Vagina (tissue), 2 donors: ENCODE measurements around the gene VMO1.

ENCODE experiments used
- CTCF ChIP-seq, 3 experiments: fragments of 450-650 bp in 2 of 3; fragments of 200-600 bp in 1 of 3; sonication (generic) in 1 of 3; IDR thresholded peaks; one replicate each; pipeline ENCODE4 v1.5.1; 2017 to 2019; ENCODE audit warnings: antibody characterized with exemption in 3 of 3, mild to moderate bottlenecking in 2 of 3, moderate library complexity in 2 of 3
- POLR2A ChIP-seq, 2 donors: fragments of 450-650 bp; IDR thresholded peaks; one replicate each; pipeline ENCODE4 v1.6.1; 2017; ENCODE audit warnings: antibody characterized with exemption in 2 of 2, mild to moderate bottlenecking in 2 of 2, moderate library complexity in 2 of 2
- POLR2AphosphoS5 ChIP-seq, 2 donors: sonication (generic); formaldehyde crosslinking; IDR thresholded peaks; one replicate each; pipeline ENCODE4 v1.9.0; 2017; ENCODE audit warnings: antibody characterized with exemption in 2 of 2, mild to moderate bottlenecking in 2 of 2, low read depth in 1 of 2; ENCODE audit not compliant: insufficient read depth in 1 of 2

- no peak for TF ChIP-seq POLR2A (IDR thresholded peaks at IDR 0.05)
- TF ChIP-seq CTCF (IDR thresholded peaks at IDR 0.05), result no peak
- no peak for TF ChIP-seq POLR2AphosphoS5 (IDR thresholded peaks at IDR 0.05; ENCODE audit: insufficient read depth in 1 of 2, low read depth in 1 of 2)
Measured at GRCh38 chr17:4834681-4835020, 48.5 kb upstream of the VMO1 start.
